Colonic mucosa (tissue), 4 donors: ENCODE measurements around the gene OR52B6. TPM values are rescaled to one million over a fixed set of nuclear protein-coding genes. Genes with fewer than 3 reads are reported as not detected.

Experiments
- DNase-seq: peaks from one replicate; pipeline ENCODE4 v3.0.0-alpha.2; 2020
- H3K27ac ChIP-seq: fragments of 200-600 bp; one replicate; pipeline ENCODE4 v1.8.0; 2021
- H3K27me3 ChIP-seq: fragments of 200-600 bp; one replicate; pipeline ENCODE4 v1.8.0; 2021
- H3K36me3 ChIP-seq: fragments of 200-600 bp; one replicate; pipeline ENCODE4 v1.8.0; 2021
- H3K4me1 ChIP-seq: fragments of 200-600 bp; one replicate; pipeline ENCODE4 v1.8.0; 2021; ENCODE audit warnings: mild to moderate bottlenecking
- H3K4me3 ChIP-seq: fragments of 200-600 bp; one replicate; pipeline ENCODE4 v1.8.0; 2021
- H3K9ac ChIP-seq, 2 donors: one replicate each; pipeline ENCODE4 v1.7.0; 2013; ENCODE audit warnings: control low read depth in 2 of 2, low read depth in 2 of 2, low read length in 2 of 2
- H3K9me3 ChIP-seq: fragments of 200-600 bp; one replicate; pipeline ENCODE4 v1.8.0; 2021
- CTCF ChIP-seq: fragments of 200-600 bp; IDR thresholded peaks from one replicate; pipeline ENCODE4 v1.8.0; 2022; ENCODE audit warnings: antibody characterized with exemption, mild to moderate bottlenecking
- intact Hi-C: fragments of 100-400 bp; cut with DNase I; formaldehyde crosslinking; loops from one replicate; pipeline ENCODE4 v1.14.1; 2022
- total RNA-seq, 2 donors: library from RNA; stranded (reverse); fragmentation: NEBNext Ultra II Directional in 1 of 2; extraction: Animal tissue kit (Norgen Biotek cat#: 25700) in 1 of 2; gene quantifications; one replicate each; pipeline ENCODE4 v1.2.1, GENCODE V29; 2021
- donor health status: healthy.
- donor health status: DM: no; HTN: no; CAD: no.
- donor health status: DM: no; HTN: no; CAD: no.

Gene OR52B6
- total RNA-seq, 2 donors from 2014 or later = not detected

- Histone ChIP-seq H3K27ac (no peak overlapping the region), H3K9me3 (no peaks in the 10 kb centered on the region), H3K36me3 (no peaks in the 10 kb centered on the region), H3K4me3 (no peak overlapping the region), H3K9ac (no peak overlapping the region), H3K27me3 (no peaks in the 10 kb centered on the region), H3K4me1 (no peaks in the 10 kb centered on the region)
- TF ChIP-seq CTCF = no peak
- DNase-seq = no peak
- intact Hi-C loops = no loop called here
Measured at GRCh38 chr11:5546457-5546856, 34.2 kb upstream of the OR52B6 start.

GRCh38 chr11:5547982-5548381 is 32.7 kb upstream of the OR52B6 start:
- Histone ChIP-seq H3K4me3 (no peak overlapping the region), H3K9ac (no peak overlapping the region), H3K27me3 (no peaks in the 10 kb centered on the region), H3K36me3 (no peaks in the 10 kb centered on the region), H3K4me1 (no peaks in the 10 kb centered on the region), H3K9me3 (no peaks in the 10 kb centered on the region), H3K27ac (no peak overlapping the region)
- intact Hi-C loops = no loop called here
- DNase-seq = no peak
- TF ChIP-seq CTCF = no peak

- no peak for TF ChIP-seq CTCF
Measured at GRCh38 chr11:5548440-5548839, 32.2 kb upstream of the OR52B6 start, which contains the start of gene OR52H1. Gene OR52H1 (minus strand): TSS chr11:5548540. CDS start chr11:5545505, 3,035 bp downstream.

GRCh38 chr11:5550440-5551095 is 30.1 kb upstream of the OR52B6 start:
- no peak for DNase-seq
- H3K27ac ChIP-seq = no peak overlapping the region
- intact Hi-C loops = no loop called here
- H3K27me3 ChIP-seq = no peaks in the 10 kb centered on the region
- no peak overlapping the region for H3K9ac ChIP-seq
- H3K4me3 ChIP-seq = no peak overlapping the region
- TF ChIP-seq CTCF = no peak
- no peaks in the 10 kb centered on the region for H3K9me3 ChIP-seq
- no peaks in the 10 kb centered on the region for H3K36me3 ChIP-seq
- no peaks in the 10 kb centered on the region for H3K4me1 ChIP-seq

More at GRCh38 chr11:5548440-5548839, 32.2 kb upstream of the OR52B6 start, which contains the start of gene OR52H1:
- no peak for DNase-seq
- Histone ChIP-seq H3K9ac (no peak within 1 kb of the TSS), H3K27ac (no peak within 1 kb of the TSS), H3K9me3 (no peaks in the 10 kb centered on the region), H3K4me1 (no peaks in the 10 kb centered on the region), H3K36me3 (no peaks in the 10 kb centered on the region), H3K27me3 (no peaks in the 10 kb centered on the region), H3K4me3 (no peak within 1 kb of the TSS)
- intact Hi-C loops = no loop called here

GRCh38 chr11:5553343-5553742 is 27.3 kb upstream of the OR52B6 start:
- intact Hi-C loops = no loop called here
- no peak overlapping the region for H3K27ac ChIP-seq
- H3K9me3 ChIP-seq = no peaks in the 10 kb centered on the region
- no peaks in the 10 kb centered on the region for H3K27me3 ChIP-seq
- no peaks in the 10 kb centered on the region for H3K36me3 ChIP-seq
- no peaks in the 10 kb centered on the region for H3K4me1 ChIP-seq
- no peak overlapping the region for H3K4me3 ChIP-seq
- DNase-seq = no peak
- TF ChIP-seq CTCF = no peak
- no peak overlapping the region for H3K9ac ChIP-seq
